Neural progenitor cell (in vitro differentiated cells): ENCODE measurements around the gene POLDIP2.

Experiments used
- CTCF ChIP-seq: fragments of 200-600 bp; sonication (generic); IDR thresholded peaks from 2 replicates; pipeline ENCODE4 v1.5.1; 2017; ENCODE audit warnings: antibody characterized with exemption, mild to moderate bottlenecking
- EZH2 ChIP-seq: fragments of 200-600 bp; sonication (generic); IDR thresholded peaks from 2 replicates; pipeline ENCODE4 v1.6.1; 2017; ENCODE audit warnings: antibody characterized with exemption, mild to moderate bottlenecking, moderate library complexity
- EZH2phosphoT487 ChIP-seq: fragments of 200-600 bp; sonication (generic); IDR thresholded peaks from 2 replicates; pipeline ENCODE4 v1.6.1; 2017; ENCODE audit warnings: antibody characterized with exemption

- TF ChIP-seq CTCF (no peak), EZH2 (no peak), EZH2phosphoT487 (no peak)
These were observed 39.2 kb downstream of the POLDIP2 start for GRCh38 chr17:28317966-28318758.
